ENCODE results near the gene PRPF40B. TPM values are rescaled to one million over a fixed set of nuclear protein-coding genes. Genes with fewer than 3 reads are reported as not detected.

Gene PRPF40B
- total RNA-seq, 1 experiment from 2014 or later: 27.5 TPM

GRCh38 chr12:49632401-49632800, 9.0 kb downstream of the PRPF40B start:
- no peaks in the 10 kb centered on the region for H3K9me3 ChIP-seq (ENCODE audit: insufficient read depth, low read depth)
- intact Hi-C loops (cut with micrococcal nuclease; ENCODE audit: unreplicated experiment): no loop called here
- TF ChIP-seq EZH2 (IDR thresholded peaks at IDR 0.05; ENCODE audit: low read depth): no peak
- TF ChIP-seq CTCF (conservative IDR thresholded peaks at IDR 0.05): no peak
- H4K20me1 ChIP-seq (ENCODE audit: insufficient read depth): no peaks in the 10 kb centered on the region
- POLR2A ChIA-PET (ENCODE audit: unreplicated experiment): no interaction called here
- no peaks in the 10 kb centered on the region for H3K36me3 ChIP-seq (ENCODE audit: low read depth)
- CTCF ChIA-PET: no interaction called here
- no peak overlapping the region for H3K27ac ChIP-seq
- no peak overlapping the region for H3K4me3 ChIP-seq
- no peaks in the 10 kb centered on the region for H3K4me1 ChIP-seq (replicated peaks; ENCODE audit: insufficient read depth)
- H3K27me3 ChIP-seq (ENCODE audit: insufficient read depth, low read depth): no peaks in the 10 kb centered on the region
- no peak for DNase-seq
- H2AFZ ChIP-seq: no peak overlapping the region
- 0 out of 2 replicates have a peak, but pooled peaks cover 3% of the 10 kb centered on the region for H3F3A ChIP-seq (ENCODE audit: insufficient read depth, low read depth)
- no peaks in the 10 kb centered on the region for H3K9me2 ChIP-seq (ENCODE audit: insufficient read depth)
- no peak overlapping the region for H3K4me2 ChIP-seq
- BruUV-seq (replicated peaks): no TSS peak
- no peaks in the 10 kb centered on the region for H3K79me2 ChIP-seq (ENCODE audit: low read depth)

GRCh38 chr12:49632986-49633702, 9.8 kb downstream of the PRPF40B start:
- no peak for TF ChIP-seq CTCF (conservative IDR thresholded peaks at IDR 0.05)
- no peak for TF ChIP-seq EZH2 (IDR thresholded peaks at IDR 0.05; ENCODE audit: low read depth)
- H3K79me2 ChIP-seq (ENCODE audit: low read depth): no peaks in the 10 kb centered on the region
- no TSS peak for BruUV-seq (replicated peaks)
- H3K27ac ChIP-seq: no peak overlapping the region
- no peak overlapping the region for H3K4me2 ChIP-seq
- intact Hi-C loops (cut with micrococcal nuclease; ENCODE audit: unreplicated experiment): no loop called here
- H4K20me1 ChIP-seq (ENCODE audit: insufficient read depth): no peaks in the 10 kb centered on the region
- no peaks in the 10 kb centered on the region for H3K9me3 ChIP-seq (ENCODE audit: insufficient read depth, low read depth)
- no peaks in the 10 kb centered on the region for H3K27me3 ChIP-seq (ENCODE audit: insufficient read depth, low read depth)
- no peaks in the 10 kb centered on the region for H3K9me2 ChIP-seq (ENCODE audit: insufficient read depth)
- H3F3A ChIP-seq (ENCODE audit: insufficient read depth, low read depth): no peaks in the 10 kb centered on the region
- CTCF ChIA-PET: no interaction called here
- no peaks in the 10 kb centered on the region for H3K4me1 ChIP-seq (replicated peaks; ENCODE audit: insufficient read depth)
- POLR2A ChIA-PET (ENCODE audit: unreplicated experiment): interaction anchor here (0.8 kb wide), 1 partner anchor 89 kb away, joined by 8 read pairs; no protein-coding TSS in a partner anchor
- no peak overlapping the region for H3K4me3 ChIP-seq
- H2AFZ ChIP-seq: no peak overlapping the region
- no peaks in the 10 kb centered on the region for H3K36me3 ChIP-seq (ENCODE audit: low read depth)
- DNase-seq: no peak

GRCh38 chr12:49633703-49634345, 10.5 kb downstream of the PRPF40B start:
- DNase-seq: no peak
- intact Hi-C loops (cut with micrococcal nuclease; ENCODE audit: unreplicated experiment): no loop called here
- H3K9me3 ChIP-seq (ENCODE audit: insufficient read depth, low read depth): no peaks in the 10 kb centered on the region
- no peak overlapping the region for H3K27ac ChIP-seq
- H3K27me3 ChIP-seq (ENCODE audit: insufficient read depth, low read depth): no peaks in the 10 kb centered on the region
- no peak for TF ChIP-seq EZH2 (IDR thresholded peaks at IDR 0.05; ENCODE audit: low read depth)
- no peak for TF ChIP-seq CTCF (conservative IDR thresholded peaks at IDR 0.05)
- H3K4me2 ChIP-seq: no peak overlapping the region
- H3K9me2 ChIP-seq (ENCODE audit: insufficient read depth): no peaks in the 10 kb centered on the region
- no TSS peak for BruUV-seq (replicated peaks)
- no peak overlapping the region for H3K4me3 ChIP-seq
- CTCF ChIA-PET: no interaction called here
- no peaks in the 10 kb centered on the region for H3K79me2 ChIP-seq (ENCODE audit: low read depth)
- no peaks in the 10 kb centered on the region for H3K4me1 ChIP-seq (replicated peaks; ENCODE audit: insufficient read depth)
- no peaks in the 10 kb centered on the region for H4K20me1 ChIP-seq (ENCODE audit: insufficient read depth)
- no peaks in the 10 kb centered on the region for H3F3A ChIP-seq (ENCODE audit: insufficient read depth, low read depth)
- POLR2A ChIA-PET (ENCODE audit: unreplicated experiment): interaction anchor here (0.8 kb wide), 1 partner anchor 89 kb away, joined by 8 read pairs; no protein-coding TSS in a partner anchor
- no peak overlapping the region for H2AFZ ChIP-seq
- H3K36me3 ChIP-seq (ENCODE audit: low read depth): no peaks in the 10 kb centered on the region
